ENCODE results near the gene NCKIPSD.

Gene NCKIPSD

GRCh38 chr3:48644898-48645760 is 40.6 kb downstream of the NCKIPSD start:
- H3K4me3 ChIP-seq (ENCODE audit: low read depth, low read length), result no peak overlapping the region

DNA sequence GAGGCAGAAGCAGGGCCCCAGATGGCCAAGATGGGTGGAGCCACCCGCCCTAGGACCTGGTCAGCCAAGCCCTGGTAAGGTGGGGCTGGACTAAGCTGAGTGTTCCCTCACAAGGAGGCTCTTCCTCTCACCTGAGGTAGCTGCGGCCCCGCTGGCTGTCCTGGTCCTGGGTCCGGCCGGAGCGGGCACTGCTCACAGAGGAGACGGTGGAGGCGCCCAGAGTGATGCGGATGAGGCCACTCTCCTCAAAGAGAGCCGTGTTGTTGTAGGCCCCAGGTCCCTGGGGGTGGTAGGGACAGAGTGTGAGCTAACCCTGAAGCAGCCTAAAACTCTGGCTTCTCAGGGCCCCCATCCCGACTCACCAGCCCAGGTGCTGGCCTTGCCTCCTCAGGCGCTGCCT is 43.1 kb downstream of the NCKIPSD start:
- H3K4me3 ChIP-seq (ENCODE audit: low read depth, low read length), result no peak overlapping the region
- TF ChIP-seq, protein P1, sequence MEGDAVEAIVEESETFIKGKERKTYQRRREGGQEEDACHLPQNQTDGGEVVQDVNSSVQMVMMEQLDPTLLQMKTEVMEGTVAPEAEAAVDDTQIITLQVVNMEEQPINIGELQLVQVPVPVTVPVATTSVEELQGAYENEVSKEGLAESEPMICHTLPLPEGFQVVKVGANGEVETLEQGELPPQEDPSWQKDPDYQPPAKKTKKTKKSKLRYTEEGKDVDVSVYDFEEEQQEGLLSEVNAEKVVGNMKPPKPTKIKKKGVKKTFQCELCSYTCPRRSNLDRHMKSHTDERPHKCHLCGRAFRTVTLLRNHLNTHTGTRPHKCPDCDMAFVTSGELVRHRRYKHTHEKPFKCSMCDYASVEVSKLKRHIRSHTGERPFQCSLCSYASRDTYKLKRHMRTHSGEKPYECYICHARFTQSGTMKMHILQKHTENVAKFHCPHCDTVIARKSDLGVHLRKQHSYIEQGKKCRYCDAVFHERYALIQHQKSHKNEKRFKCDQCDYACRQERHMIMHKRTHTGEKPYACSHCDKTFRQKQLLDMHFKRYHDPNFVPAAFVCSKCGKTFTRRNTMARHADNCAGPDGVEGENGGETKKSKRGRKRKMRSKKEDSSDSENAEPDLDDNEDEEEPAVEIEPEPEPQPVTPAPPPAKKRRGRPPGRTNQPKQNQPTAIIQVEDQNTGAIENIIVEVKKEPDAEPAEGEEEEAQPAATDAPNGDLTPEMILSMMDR (IDR thresholded peaks at IDR 0.05; ENCODE audit: borderline replicate concordance, insufficient read depth, low read depth, low read length), result no peak

More at GRCh38 chr3:48644898-48645760, 40.6 kb downstream of the NCKIPSD start:
- TF ChIP-seq, protein P1 (IDR thresholded peaks at IDR 0.05; ENCODE audit: borderline replicate concordance, insufficient read depth, low read depth, low read length), result no peak

DNA sequence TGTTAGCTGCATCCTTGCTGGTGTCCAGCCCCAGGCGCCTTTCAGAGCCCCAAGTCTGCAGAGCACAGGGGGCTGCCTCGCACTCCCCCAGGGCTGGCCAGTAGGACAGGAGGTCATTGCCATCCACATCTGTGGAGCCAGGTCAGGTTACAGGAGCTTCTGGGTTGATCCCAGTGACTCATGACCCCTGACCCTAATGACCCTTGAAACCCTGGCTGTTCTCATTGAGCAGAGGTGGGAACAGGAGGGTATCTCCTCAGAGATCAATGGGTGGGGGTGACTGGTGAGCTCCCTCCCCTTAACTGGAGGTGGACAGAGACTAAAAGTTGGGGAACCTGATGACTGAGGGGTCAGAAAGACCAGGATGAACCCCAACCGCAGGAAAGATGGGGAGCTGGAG is 44.3 kb downstream of the NCKIPSD start:
- no peak overlapping the region for H3K4me3 ChIP-seq (ENCODE audit: low read depth, low read length)
- TF ChIP-seq, protein P1 (IDR thresholded peaks at IDR 0.05; ENCODE audit: borderline replicate concordance, insufficient read depth, low read depth, low read length), result no peak

- TF ChIP-seq, protein P1 (IDR thresholded peaks at IDR 0.05; ENCODE audit: borderline replicate concordance, insufficient read depth, low read depth, low read length), result no peak
- H3K4me3 ChIP-seq (ENCODE audit: low read depth, low read length), result no peak overlapping the region
Measured at GRCh38 chr3:48639944-48640606, 45.6 kb downstream of the NCKIPSD start.

GRCh38 chr3:48637305-48637704 is 48.4 kb downstream of the NCKIPSD start:
- TF ChIP-seq, protein P1 (IDR thresholded peaks at IDR 0.05; ENCODE audit: borderline replicate concordance, insufficient read depth, low read depth, low read length), result no peak
- H3K4me3 ChIP-seq (ENCODE audit: low read depth, low read length), result no peak overlapping the region

GRCh38 chr3:48636149-48636655 is 49.5 kb downstream of the NCKIPSD start:
- peak overlapping the region; percentile 83 for H3K4me3 ChIP-seq (ENCODE audit: low read depth, low read length)
- TF ChIP-seq, protein P1 (IDR thresholded peaks at IDR 0.05; ENCODE audit: borderline replicate concordance, insufficient read depth, low read depth, low read length), result no peak

Measured in GM12875 (cell line).